ENCODE measurements around the gene ZC3HAV1L.

The ZC3HAV1L gene

GRCh38 chr7:139060695-139061237 lies 24.9 kb upstream of the ZC3HAV1L start:
- Histone ChIP-seq H3K23ac (ENCODE audit: low read length in 2 of 2) (no peak overlapping the region), H3K4me3 (ENCODE audit: insufficient read depth in 1 of 2, low read depth in 1 of 2, low read length in 2 of 2) (no peak overlapping the region), H4K8ac (ENCODE audit: low read length) (no peak overlapping the region), H3K4ac (ENCODE audit: low read depth in 1 of 2, low read length in 2 of 2) (no peak overlapping the region), H2BK12ac (ENCODE audit: low read length in 2 of 2) (no peak overlapping the region), H3K9ac (ENCODE audit: low read length) (no peak overlapping the region), H3K18ac (ENCODE audit: low read depth in 1 of 2, low read length in 2 of 2) (no peak overlapping the region), H3K79me1 (replicated peaks; ENCODE audit: low read length, poor library complexity, severe bottlenecking) (peaks cover 15% of the 10 kb centered on the region), H2BK5ac (ENCODE audit: low read depth, low read length, poor library complexity, severe bottlenecking) (no peak overlapping the region), H3K14ac (ENCODE audit: low read length in 2 of 2) (no peak overlapping the region), H3K4me2 (ENCODE audit: low read length, poor library complexity, severe bottlenecking) (no peak overlapping the region), H3K4me1 (ENCODE audit: control insufficient read depth, insufficient read depth, low read depth, low read length) (no peaks in the 10 kb centered on the region), H2AFZ (ENCODE audit: low read depth, low read length) (no peak overlapping the region), H2BK120ac (ENCODE audit: low read depth, low read length) (no peak overlapping the region), H2BK15ac (ENCODE audit: low read depth, poor library complexity, severe bottlenecking) (no peak overlapping the region), H2AK5ac (ENCODE audit: low read length, severe bottlenecking) (no peak overlapping the region), H3K27me3 (ENCODE audit: control insufficient read depth in 1 of 2, insufficient read depth in 1 of 2, low read length in 2 of 2) (no peaks in the 10 kb centered on the region), H3K9me3 (ENCODE audit: control insufficient read depth, low read length) (no peaks in the 10 kb centered on the region), H3K36me3 (ENCODE audit: control insufficient read depth in 1 of 2, insufficient read depth in 2 of 2, low read depth in 1 of 2, low read length in 2 of 2) (peaks cover 19 to 73% of the 10 kb centered on the region in 2 experiments), H4K91ac (ENCODE audit: low read length) (no peak overlapping the region), H3K27ac (ENCODE audit: low read length, poor library complexity, severe bottlenecking) (no peak overlapping the region)
- peak; percentile 45 for DNase-seq
- WGBS: 86% methylated on average over 5 of the region's 5 CpGs

GRCh38 chr7:139059905-139060304 lies 24.1 kb upstream of the ZC3HAV1L start:
- no peak overlapping the region for H4K91ac ChIP-seq (ENCODE audit: low read length)
- no peak overlapping the region for H3K14ac ChIP-seq (ENCODE audit: low read length in 2 of 2)
- H3K27ac ChIP-seq (ENCODE audit: low read length, poor library complexity, severe bottlenecking): no peak overlapping the region
- H3K79me1 ChIP-seq (replicated peaks; ENCODE audit: low read length, poor library complexity, severe bottlenecking): peaks cover 15% of the 10 kb centered on the region
- no peak overlapping the region for H3K18ac ChIP-seq (ENCODE audit: low read depth in 1 of 2, low read length in 2 of 2)
- H2BK5ac ChIP-seq (ENCODE audit: low read depth, low read length, poor library complexity, severe bottlenecking): no peak overlapping the region
- no peak overlapping the region for H3K4ac ChIP-seq (ENCODE audit: low read depth in 1 of 2, low read length in 2 of 2)
- H3K4me2 ChIP-seq (ENCODE audit: low read length, poor library complexity, severe bottlenecking): no peak overlapping the region
- no peak overlapping the region for H2BK120ac ChIP-seq (ENCODE audit: low read depth, low read length)
- no peak overlapping the region for H2BK12ac ChIP-seq (ENCODE audit: low read length in 2 of 2)
- no peak overlapping the region for H3K4me3 ChIP-seq (ENCODE audit: insufficient read depth in 1 of 2, low read depth in 1 of 2, low read length in 2 of 2)
- H3K9me3 ChIP-seq (ENCODE audit: control insufficient read depth, low read length): no peaks in the 10 kb centered on the region
- H2AK5ac ChIP-seq (ENCODE audit: low read length, severe bottlenecking): no peak overlapping the region
- H3K36me3 ChIP-seq (ENCODE audit: control insufficient read depth in 1 of 2, insufficient read depth in 2 of 2, low read depth in 1 of 2, low read length in 2 of 2): peaks cover 20 to 73% of the 10 kb centered on the region in 2 experiments
- no peak overlapping the region for H4K8ac ChIP-seq (ENCODE audit: low read length)
- H2AFZ ChIP-seq (ENCODE audit: low read depth, low read length): no peak overlapping the region
- H3K27me3 ChIP-seq (ENCODE audit: control insufficient read depth in 1 of 2, insufficient read depth in 1 of 2, low read length in 2 of 2): no peaks in the 10 kb centered on the region
- 100% methylated on average over 1 of the region's 1 CpG for WGBS
- H3K23ac ChIP-seq (ENCODE audit: low read length in 2 of 2): no peak overlapping the region
- no peaks in the 10 kb centered on the region for H3K4me1 ChIP-seq (ENCODE audit: control insufficient read depth, insufficient read depth, low read depth, low read length)
- no peak overlapping the region for H3K9ac ChIP-seq (ENCODE audit: low read length)
- H2BK15ac ChIP-seq (ENCODE audit: low read depth, poor library complexity, severe bottlenecking): no peak overlapping the region
- DNase-seq: no peak

DNA sequence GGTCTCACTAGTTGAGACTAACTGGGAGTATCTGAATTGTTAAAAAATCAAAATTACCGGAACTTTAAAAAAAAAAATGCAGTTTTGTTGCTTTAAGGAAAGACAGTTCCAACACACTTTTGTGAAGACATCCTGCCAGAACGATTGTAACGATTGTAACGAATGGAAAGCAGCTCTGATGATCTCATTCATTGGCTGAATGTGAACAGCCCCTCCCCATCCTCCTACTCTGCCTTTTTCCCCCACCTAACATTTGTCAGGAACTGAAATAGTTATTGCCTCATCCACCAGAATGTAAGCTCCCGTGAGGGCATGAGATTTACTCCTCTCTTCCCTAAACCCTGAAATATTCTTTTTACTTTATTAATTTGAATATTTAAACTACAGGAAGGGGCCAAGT lies 23.1 kb upstream of the ZC3HAV1L start:
- Histone ChIP-seq H4K8ac (ENCODE audit: low read length) (no peak overlapping the region), H4K91ac (ENCODE audit: low read length) (no peak overlapping the region), H3K18ac (ENCODE audit: low read depth in 1 of 2, low read length in 2 of 2) (no peak overlapping the region), H2AFZ (ENCODE audit: low read depth, low read length) (no peak overlapping the region), H2BK5ac (ENCODE audit: low read depth, low read length, poor library complexity, severe bottlenecking) (no peak overlapping the region), H2AK5ac (ENCODE audit: low read length, severe bottlenecking) (no peak overlapping the region), H3K9ac (ENCODE audit: low read length) (peak overlapping the region; percentile 37), H3K4me1 (ENCODE audit: control insufficient read depth, insufficient read depth, low read depth, low read length) (no peaks in the 10 kb centered on the region), H3K4ac (ENCODE audit: low read depth in 1 of 2, low read length in 2 of 2) (no peak overlapping the region), H2BK12ac (ENCODE audit: low read length in 2 of 2) (no peak overlapping the region), H2BK120ac (ENCODE audit: low read depth, low read length) (no peak overlapping the region), H2BK15ac (ENCODE audit: low read depth, poor library complexity, severe bottlenecking) (no peak overlapping the region), H3K23ac (ENCODE audit: low read length in 2 of 2) (no peak overlapping the region), H3K14ac (ENCODE audit: low read length in 2 of 2) (no peak overlapping the region), H3K79me1 (replicated peaks; ENCODE audit: low read length, poor library complexity, severe bottlenecking) (peaks cover 10% of the 10 kb centered on the region), H3K4me2 (ENCODE audit: low read length, poor library complexity, severe bottlenecking) (no peak overlapping the region), H3K9me3 (ENCODE audit: control insufficient read depth, low read length) (no peaks in the 10 kb centered on the region), H3K27ac (ENCODE audit: low read length, poor library complexity, severe bottlenecking) (no peak overlapping the region), H3K36me3 (ENCODE audit: control insufficient read depth in 1 of 2, insufficient read depth in 2 of 2, low read depth in 1 of 2, low read length in 2 of 2) (peaks cover 19 to 73% of the 10 kb centered on the region in 2 experiments), H3K27me3 (ENCODE audit: control insufficient read depth in 1 of 2, insufficient read depth in 1 of 2, low read length in 2 of 2) (no peaks in the 10 kb centered on the region), H3K4me3 (ENCODE audit: insufficient read depth in 1 of 2, low read depth in 1 of 2, low read length in 2 of 2) (no peak overlapping the region)
- DNase-seq: no peak
- 79% methylated on average over 4 of the region's 5 CpGs for WGBS

- H3K79me1 ChIP-seq (replicated peaks; ENCODE audit: low read length, poor library complexity, severe bottlenecking): peaks cover 9% of the 10 kb centered on the region
- H2AK5ac ChIP-seq (ENCODE audit: low read length, severe bottlenecking): no peak overlapping the region
- 100% methylated on average over 1 of the region's 1 CpG for WGBS
Observed at GRCh38 chr7:139055674-139056073, 19.8 kb upstream of the ZC3HAV1L start.

More at GRCh38 chr7:139055674-139056073, 19.8 kb upstream of the ZC3HAV1L start:
- H3K14ac ChIP-seq (ENCODE audit: low read length in 2 of 2): no peak overlapping the region
- no peaks in the 10 kb centered on the region for H3K27me3 ChIP-seq (ENCODE audit: control insufficient read depth in 1 of 2, insufficient read depth in 1 of 2, low read length in 2 of 2)
- H3K9ac ChIP-seq (ENCODE audit: low read length): no peak overlapping the region
- peaks cover 14 to 76% of the 10 kb centered on the region in 2 experiments for H3K36me3 ChIP-seq (ENCODE audit: control insufficient read depth in 1 of 2, insufficient read depth in 2 of 2, low read depth in 1 of 2, low read length in 2 of 2)
- no peak overlapping the region for H4K91ac ChIP-seq (ENCODE audit: low read length)
- no peak overlapping the region for H3K4me2 ChIP-seq (ENCODE audit: low read length, poor library complexity, severe bottlenecking)
- no peak overlapping the region for H3K4me3 ChIP-seq (ENCODE audit: insufficient read depth in 1 of 2, low read depth in 1 of 2, low read length in 2 of 2)
- H2BK15ac ChIP-seq (ENCODE audit: low read depth, poor library complexity, severe bottlenecking): no peak overlapping the region
- H3K18ac ChIP-seq (ENCODE audit: low read depth in 1 of 2, low read length in 2 of 2): no peak overlapping the region
- no peak for DNase-seq
- H4K8ac ChIP-seq (ENCODE audit: low read length): no peak overlapping the region
- no peaks in the 10 kb centered on the region for H3K9me3 ChIP-seq (ENCODE audit: control insufficient read depth, low read length)
- no peak overlapping the region for H2BK120ac ChIP-seq (ENCODE audit: low read depth, low read length)
- H3K4ac ChIP-seq (ENCODE audit: low read depth in 1 of 2, low read length in 2 of 2): no peak overlapping the region
- no peak overlapping the region for H2AFZ ChIP-seq (ENCODE audit: low read depth, low read length)
- no peak overlapping the region for H3K27ac ChIP-seq (ENCODE audit: low read length, poor library complexity, severe bottlenecking)
- no peak overlapping the region for H2BK5ac ChIP-seq (ENCODE audit: low read depth, low read length, poor library complexity, severe bottlenecking)
- H3K23ac ChIP-seq (ENCODE audit: low read length in 2 of 2): no peak overlapping the region
- H3K4me1 ChIP-seq (ENCODE audit: control insufficient read depth, insufficient read depth, low read depth, low read length): no peaks in the 10 kb centered on the region
- H2BK12ac ChIP-seq (ENCODE audit: low read length in 2 of 2): no peak overlapping the region

Measured in mesenchymal stem cell (in vitro differentiated cells and primary cell).